Right renal cortex interstitium (tissue), 3 donors: ENCODE data around the gene FAM163B. TPM values are rescaled to one million over a fixed set of nuclear protein-coding genes. Genes with fewer than 3 reads are reported as not detected.
"Not testable (repeated sequence)": the region's sequence is repeated elsewhere in the genome, so short reads cannot be mapped to it uniquely, and the experiment has no call there.

ENCODE experiments used
- DNase-seq, 3 donors: peaks; one replicate each; pipeline ENCODE4 v3.0.0-alpha.2; 2013; ENCODE audit warnings: low read depth in 3 of 3, low spot score in 2 of 3
- polyA plus RNA-seq, 3 donors: library from polyadenylated mRNA; unstranded; fragments of 120-200 nt; gene quantifications; one replicate each; pipeline ENCODE4 v1.2.1, GENCODE V29; 2013; ENCODE audit not compliant: insufficient read length in 3 of 3

Gene FAM163B
- polyA plus RNA-seq, 3 donors, result 0.16 to 0.21 TPM; not detected in 1

DNA sequence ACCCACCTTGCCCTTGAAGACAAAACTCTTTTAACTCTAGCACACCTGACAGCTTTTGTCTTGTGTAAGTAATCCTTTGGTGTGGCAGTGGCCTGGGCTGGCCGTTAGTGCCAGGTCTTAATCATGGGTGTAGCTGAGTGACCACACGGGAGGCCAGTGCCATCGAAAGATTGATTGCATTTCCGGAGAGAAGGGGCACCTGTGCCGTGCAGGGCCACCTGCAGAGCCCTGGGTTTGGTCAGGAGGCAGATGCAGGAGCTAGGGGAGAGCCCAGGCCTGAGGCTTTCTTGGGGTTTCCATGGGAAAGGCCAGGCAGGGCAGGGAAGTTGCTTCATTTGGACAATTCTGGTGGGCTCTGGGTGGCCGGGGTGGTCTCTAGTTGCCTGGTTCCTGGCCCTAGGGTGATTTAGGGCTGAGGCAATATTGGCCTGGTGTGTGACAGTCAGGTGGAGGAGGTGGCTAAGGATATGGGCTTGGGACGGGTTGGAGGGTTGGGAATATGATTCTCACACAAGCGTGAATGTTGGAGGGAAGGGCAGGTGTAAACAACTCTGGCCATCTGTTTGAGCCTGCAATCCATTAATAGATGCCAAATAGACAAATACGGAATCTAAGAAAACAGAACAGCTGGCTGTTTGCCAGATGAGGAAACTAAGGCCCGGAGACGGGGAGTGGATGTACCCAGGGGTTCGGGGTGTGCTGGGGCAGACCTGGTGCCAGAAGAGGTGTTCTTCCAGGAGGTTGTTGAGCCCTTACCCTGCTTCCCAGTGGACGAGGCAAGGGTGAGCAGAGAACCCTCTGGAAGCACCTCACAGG is 31.6 kb upstream of the FAM163B start:
- DNase-seq, result no peak

DNA sequence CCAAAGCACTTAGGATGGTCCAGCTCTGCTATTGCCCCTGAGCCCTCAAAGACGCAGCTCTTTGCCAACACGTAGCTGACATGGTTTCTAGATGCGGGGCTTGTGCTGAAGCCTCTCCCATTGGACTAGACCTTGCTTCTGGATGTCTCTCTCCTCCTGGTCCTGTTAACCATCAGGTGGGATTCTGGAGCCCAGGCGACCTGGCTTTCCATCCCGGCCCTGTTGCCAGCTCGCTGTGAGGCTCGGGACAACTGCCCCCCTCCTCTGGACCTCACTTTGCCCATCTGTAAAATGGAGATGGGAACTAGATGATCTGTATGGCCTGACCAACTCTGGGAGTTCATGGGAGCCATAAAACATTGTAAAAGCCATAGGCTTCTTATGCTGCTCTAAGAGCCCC is 31.0 kb upstream of the FAM163B start:
- no peak for DNase-seq

DNA sequence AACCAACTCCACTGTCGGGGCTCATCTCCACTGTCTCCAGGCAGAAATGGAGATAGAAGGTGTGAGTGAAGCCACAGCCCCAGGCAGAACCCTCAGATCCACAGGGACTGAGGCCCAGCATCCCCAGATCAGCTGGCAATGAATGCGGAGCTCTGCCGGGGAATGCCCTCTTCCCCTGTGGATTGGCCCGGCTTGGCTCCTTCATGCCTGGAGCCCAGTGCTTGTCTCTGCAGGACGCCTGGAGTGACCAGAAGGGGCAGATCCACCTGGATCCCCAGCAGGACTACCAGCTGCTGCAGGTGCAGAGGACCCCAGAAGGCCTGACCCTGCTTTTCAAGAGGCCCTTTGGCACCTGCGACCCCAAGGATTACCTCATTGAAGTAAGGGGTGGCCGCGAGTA is 30.4 kb upstream of the FAM163B start:
- no peak for DNase-seq

DNA sequence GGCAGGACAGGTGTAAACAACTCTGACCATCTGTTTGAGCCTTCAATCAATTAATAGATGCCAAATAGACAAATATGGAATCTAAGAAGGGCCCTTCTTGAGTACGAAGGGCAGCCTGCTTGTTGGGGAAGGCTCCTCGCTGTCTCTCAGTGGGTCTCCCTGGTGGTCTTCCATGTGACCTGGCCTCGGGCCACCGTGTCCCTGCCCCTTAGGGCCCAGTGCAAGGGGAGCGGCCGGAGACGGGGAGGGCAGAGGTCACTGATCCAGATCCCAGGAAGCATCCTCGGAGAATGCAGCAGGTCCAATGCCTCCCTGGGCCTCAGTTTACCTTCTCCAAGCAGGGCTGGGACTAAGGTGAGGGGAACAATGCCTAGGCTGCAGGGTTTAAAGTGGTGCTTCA is 29.5 kb upstream of the FAM163B start:
- DNase-seq, result no peak

DNA sequence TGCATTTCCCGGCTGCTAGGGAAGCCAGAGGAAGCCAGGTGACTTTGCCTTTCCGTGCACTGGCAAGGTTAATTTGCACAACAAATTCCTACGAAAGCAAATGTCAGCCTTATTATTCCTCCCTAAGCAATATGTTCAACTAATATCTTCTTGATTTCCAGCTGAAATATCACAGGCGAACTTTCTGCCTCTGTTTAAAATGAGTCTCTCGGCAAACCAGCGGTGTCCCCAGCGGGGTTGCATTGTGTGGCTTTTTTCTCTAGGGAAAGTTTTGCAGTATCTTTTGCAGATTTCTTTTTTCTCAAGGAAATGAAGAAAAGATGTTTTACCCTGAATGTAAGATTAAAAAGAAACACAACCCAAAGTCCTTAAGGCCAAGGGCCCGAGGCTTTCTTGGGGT is 28.9 kb upstream of the FAM163B start:
- DNase-seq, result no peak

DNA sequence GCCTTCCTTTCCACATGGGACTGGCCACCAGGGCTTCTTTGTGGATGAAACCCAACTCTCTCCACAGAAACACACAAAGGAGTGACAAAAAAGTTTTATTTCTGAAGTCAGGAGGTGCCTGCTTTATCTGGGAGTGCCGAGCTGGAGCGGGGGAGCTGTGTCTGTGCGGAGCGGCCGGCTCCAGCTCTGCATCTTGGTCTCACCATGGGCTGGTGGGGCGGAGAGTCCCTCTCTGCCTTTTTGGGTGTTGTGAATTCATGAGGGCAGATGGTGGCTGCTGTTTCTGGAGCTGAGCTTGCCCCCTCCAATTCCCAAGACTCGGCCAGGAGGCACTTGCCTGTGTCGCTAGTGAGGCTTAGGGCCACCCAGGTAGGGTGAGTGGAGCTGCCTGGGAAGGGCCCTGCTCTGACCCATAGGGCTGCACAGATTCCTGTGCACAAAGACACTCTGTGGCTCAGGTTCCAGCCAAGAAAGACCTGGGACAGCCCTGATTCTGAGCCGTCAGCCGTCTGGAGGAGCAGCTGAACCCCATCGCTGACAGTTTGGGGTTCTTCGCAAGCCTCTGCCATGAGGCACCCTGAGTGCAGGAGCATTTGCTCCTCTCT is 28.4 kb upstream of the FAM163B start:
- DNase-seq, result no peak

DNA sequence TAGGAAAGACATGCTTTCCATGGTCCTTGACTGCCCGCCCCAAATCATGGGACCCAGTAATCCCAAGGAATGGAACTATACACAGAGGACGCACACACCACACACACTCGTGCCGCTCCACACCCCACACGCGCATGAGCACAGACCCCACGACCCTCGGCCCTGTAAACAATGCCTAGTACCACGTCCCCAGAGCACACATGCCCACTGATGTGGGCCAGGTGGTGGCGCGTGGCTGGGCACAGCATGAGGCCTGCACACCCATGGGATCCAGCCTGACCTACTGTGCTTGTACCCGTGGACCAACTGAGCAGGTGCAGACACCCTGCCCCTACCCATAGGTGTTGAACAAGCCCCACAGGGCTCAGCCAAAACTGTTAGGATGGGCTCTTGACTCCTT is 27.7 kb upstream of the FAM163B start:
- DNase-seq, result no peak

DNA sequence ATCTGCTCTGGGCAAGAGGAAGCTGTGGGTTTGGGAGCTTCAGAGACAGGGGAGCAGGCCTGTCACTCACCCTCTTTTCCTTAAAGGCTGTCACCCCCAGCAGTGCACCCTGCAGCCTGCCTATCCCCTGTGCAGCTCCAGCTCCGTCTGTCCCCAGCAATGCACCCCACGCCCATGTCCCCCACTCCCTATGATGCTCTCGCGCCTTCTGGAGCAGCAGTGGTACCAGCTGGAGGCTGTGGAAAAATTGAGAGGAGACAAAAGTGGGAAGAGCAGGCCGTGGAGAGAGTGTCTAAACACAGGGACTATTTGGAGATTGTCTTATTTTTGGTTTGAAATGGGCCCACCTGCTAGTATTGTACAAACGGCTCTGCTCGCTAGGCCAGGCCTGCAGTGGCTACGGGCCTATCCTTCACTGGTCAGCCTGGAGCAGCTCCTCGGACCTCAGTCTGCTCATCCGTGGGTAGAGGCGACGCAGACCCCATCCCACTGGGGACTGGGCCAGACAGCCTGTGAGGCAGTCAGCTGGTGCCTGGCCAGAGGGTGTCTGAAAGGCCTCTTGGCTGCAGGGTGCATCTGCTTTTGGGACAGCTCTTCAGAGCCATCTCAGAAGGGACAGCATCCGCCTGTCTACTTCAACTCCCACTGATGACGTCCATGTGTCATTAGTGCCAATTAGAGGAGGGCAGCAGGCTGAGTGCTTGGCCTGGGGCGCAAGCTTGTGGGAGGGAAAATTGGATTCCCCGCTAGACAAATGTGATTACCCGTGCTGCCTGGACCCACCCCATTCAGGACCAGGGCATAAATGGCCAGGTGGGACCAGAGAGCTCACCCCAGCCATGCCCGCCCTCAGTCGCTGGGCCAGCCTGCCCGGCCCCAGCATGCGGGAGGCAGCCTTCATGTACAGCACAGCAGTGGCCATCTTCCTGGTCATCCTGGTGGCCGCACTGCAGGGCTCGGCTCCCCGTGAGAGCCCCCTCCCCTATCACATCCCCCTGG is 26.6 kb upstream of the FAM163B start, which contains the start of gene DBH:
TSS of gene DBH (plus strand) at position 831 of the 999 bp plus-strand sequence. CDS start at position 840, 9 bp downstream.
- DNase-seq, result no peak

DNA sequence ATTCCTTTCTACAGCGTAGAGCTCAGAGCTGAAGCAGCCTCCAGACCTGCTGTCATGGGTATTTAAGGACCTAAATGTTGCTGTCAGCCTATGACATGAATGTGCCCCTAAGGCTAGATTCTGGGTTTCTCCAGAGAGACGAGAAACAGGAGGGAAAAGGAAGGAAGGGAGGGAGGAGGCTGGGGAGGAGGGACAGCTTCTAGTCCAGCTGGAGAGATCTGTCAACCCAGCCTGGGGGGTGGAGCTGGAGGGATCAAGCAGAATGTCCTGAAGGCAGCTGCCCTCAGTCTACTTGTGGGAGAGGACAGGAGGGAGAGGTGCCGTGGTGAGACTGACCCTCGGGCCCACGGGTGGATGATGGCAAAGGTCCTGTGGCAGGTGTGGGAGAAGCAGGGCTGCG is 25.9 kb upstream of the FAM163B start:
- no peak for DNase-seq

DNA sequence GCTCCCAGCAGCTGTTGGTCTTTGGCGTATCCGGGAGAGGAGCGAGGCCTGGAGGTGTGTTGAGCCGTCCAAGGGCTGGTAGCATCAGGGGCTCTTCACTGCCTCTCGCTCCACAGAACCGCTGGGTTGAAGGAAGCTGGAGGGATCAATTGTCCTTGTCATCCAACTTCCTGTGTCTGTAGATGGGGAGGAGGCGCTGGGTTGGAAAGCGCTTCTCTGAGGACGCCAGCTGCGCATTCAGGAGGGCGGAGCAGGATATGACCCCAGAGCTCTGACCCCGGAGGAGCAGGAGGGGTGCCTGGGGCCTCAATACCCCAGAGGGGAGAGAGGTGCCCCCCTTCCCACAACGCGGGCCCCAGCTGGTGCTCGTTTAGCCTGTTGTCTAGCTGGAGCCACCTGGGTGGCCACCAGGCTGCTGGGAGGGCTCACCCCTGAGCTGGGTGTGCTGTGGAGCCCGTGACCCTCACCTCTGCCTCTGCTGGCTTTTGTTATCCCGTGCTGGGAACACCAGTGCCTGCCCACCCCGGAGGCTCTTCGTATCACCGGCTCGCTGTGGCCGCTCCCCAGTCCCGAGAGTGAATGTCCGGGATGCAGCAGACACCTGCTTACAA is 25.0 kb upstream of the FAM163B start:
- DNase-seq, result no peak

DNA sequence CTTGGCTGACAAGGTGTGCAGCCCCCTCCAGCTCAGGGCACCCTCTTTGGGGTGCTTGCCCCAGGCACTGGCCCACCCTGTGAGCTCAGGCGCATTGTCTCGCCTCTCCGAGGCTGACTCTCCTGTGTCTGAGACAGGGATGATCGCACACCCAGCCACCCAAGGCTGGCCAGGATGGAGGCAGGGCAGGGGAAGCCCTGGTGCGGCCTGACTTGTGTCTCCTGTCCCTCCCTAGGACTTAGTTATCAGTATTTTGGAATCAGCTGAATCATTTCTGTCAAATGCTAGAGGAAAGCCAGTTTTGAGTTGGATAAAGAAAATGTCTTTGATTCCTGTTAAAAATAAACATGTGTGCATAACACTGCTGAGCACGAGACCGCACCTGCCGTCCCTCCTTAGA is 24.5 kb upstream of the FAM163B start:
- DNase-seq, result no peak

DNA sequence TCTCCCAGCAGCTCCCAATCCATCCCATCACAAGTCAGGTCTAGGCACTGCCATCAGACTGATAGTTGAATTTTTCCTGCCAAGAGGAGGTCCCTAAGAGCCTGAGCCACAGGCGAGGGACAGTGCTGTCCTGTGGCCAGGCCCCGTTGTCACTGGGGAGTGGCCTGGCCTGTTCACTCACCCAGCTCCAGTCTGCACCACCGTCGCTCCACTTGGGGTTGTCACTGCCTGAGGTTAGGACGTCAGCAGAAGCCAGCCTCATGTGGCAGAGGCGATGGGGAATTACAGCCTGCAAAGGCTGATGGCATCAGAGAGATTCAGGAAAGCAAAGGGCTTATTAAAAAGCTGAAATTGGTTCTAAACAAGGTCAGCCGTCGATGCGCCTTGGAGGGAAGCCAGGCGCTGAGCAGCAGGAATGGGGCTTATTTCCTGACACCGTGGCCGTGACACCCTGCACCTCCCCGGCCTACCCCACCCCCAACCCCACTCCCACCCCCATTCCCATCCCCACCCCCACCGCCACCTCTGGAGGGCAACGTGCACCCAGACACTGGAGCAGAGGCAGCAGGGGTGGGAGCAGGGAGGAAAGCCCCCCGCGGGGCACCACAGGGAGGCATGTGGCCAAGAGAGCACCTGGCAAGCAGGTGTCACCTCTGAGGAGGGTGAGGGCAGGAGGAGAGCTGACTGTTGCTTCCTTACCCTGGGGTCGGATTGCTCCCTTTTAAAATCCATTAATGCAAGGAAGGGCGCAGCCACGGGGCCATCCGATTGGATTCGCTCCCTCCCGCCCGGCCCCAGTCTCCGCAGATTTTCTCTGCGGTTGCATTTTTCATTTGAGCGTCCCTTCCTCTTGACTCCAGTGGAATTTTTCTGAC is 23.9 kb upstream of the FAM163B start:
- no peak for DNase-seq

DNA sequence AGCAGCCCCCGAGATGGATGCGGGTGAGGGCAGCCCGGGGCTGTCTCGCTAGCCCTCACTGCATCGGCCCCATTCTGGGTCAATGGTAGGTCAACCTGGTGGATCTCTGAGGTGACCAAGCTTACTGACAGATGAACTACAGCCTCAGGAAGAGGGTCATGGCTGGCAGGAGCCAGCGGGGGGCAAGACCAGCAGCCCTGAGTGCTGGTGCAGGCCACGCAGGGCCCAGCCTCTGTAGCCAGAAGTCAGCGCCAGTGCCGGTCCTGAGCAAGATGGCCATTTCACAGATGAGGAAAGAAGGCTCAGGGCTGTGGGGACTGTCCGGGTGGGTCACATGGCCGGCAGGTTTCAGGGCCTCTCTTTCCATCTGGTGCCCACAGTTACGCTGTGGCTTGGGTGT is 21.9 kb upstream of the FAM163B start:
- no peak for DNase-seq

DNA sequence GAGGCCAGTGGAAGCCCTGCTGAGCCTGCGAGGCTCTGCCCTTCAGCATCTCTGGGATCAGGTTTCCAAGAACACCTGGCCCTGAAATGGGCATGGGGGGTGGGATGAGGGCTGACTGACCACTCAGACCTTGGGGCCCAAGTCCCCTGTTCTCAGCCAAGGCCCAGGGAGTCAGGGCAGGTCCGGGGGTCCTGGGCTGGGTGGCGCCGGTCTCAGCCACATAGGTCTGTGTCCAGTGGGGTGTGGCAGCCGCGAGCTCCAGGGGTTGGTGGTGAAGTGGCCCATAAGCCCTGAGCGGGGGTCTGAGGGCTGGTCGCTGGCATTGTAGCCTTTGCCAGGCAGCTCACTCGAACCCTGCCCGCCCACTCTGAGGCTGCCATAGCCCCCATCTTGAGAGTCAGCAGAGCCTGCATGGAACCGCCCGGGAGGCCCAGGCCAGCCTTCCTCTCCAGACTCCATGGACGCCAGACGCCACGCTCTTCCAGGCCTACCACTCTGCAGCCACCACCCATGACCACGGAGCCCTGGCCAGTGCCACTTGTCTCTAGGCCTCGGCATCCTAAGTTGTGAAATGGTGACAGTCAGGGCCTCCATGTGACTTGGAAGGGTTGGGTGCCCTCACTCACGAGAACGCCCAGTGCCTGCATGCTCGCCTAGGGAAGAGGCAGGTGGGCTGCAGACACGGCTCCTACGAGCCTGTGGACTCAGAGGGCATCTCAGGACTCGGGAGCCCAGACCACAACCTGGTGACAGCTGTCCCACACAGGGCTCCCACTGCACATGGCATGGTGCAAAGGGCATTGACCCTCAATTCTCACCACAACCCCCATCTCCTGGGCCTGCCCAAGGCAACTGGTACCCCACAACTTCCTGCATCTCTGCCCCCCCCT is 20.3 kb upstream of the FAM163B start:
- DNase-seq, result no peak

DNA sequence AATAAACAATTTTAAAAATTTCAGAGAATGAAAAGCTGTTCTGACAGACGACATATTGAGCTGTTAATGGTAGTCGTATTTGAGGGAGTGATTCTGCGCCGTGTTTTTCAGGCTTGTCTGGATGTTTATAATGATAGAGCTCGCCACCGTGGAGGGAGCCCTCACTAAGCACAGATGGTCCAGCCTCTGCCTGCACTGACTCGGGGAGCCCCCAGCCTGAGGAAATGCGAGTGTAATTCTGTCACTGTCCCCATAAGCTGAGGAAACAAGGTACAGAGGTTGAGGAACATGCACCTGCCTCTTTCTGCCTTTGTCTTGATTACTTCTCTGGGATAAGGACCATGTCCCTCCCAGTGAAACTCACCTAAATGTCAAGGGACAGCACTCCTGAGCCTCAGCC is 19.6 kb upstream of the FAM163B start:
- no peak for DNase-seq

DNA sequence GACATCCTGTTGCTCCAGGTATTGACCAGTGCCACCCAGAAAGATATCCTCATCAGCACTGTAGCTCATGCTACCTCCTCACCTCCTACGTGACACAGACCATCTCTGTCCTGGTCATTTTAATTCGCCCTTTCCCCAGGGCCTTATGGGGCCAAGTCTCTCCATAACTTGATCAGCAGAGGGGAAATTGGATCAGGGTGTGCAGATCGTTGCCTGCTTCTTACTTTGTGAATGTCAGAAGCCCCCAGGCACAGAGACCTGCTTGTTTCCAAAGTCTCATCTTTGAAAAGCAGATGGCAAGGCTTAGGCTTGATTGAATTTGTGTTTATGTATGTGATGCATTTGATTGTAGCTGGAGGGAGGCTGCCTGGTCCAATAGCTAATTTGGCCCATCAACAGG is 18.2 kb upstream of the FAM163B start:
- DNase-seq, result no peak

DNA sequence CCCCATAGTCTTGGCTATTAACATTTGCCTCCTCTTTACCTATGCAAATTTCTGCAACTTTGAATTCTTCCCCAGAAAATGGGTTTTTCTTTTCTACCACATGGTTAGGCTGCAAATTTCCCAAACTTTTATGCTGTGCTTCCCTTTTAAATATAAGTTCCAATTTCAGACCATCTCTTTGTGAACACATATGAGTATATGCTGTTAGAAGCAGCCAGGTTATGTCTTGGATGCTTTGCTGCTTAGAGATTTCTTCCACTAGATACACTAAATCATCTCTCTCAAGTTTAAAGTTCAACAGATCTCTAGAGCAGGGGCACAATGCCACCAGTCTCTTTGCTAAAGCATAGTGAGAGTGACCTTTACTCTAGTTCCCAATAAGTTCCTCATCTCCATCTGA is 16.8 kb upstream of the FAM163B start:
- not testable (repeated sequence) for DNase-seq

DNA sequence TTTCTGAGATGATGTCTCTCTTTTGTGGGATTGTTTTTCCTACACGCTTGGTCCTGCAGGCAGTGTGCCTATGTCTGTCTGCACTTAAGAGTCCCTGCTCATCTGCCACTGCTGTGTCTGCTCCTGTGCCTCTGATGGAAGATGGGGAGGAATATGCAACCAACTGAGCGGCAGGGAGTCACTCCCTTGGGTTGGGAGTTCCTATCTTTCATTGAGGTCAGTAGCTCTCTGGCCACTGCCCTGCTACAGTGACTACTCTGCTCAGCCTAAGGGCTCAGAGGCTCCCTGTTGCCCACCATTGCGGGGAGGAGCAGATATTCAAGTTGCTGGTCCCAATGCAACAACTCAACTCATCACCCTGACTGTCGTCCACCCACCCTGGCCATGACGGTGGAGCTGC is 13.4 kb upstream of the FAM163B start:
- no peak for DNase-seq
